ENCODE data around the gene SLC9A6.

DNA sequence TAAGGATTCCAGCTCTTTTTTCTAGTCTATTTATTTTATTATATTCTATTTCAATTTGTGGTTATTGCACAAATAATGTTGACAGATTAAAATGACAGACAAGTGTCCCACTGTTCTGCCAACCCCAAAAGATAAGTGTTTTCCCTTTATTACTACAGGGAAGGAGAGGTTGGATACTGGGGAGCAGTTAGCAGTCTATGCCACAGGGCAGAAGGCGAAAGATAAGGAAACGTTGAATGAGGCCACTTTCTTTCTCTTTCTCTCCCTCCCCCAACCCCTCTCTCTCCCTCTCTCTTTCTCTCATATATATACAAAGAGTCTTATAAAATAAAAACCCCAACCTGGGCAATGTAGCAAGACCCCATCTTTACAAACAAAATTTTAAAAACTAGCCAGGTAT is 31.6 kb downstream of the SLC9A6 start:
- no peak for TF ChIP-seq CTCF (IDR thresholded peaks at IDR 0.05)
- no peak for TF ChIP-seq POLR2A (IDR thresholded peaks at IDR 0.05)
